ENCODE results near the gene UNC45B.
"Not testable (repeated sequence)": the region's sequence is repeated elsewhere in the genome, so short reads cannot be mapped to it uniquely, and the experiment has no call there.

Gene UNC45B, protein sequence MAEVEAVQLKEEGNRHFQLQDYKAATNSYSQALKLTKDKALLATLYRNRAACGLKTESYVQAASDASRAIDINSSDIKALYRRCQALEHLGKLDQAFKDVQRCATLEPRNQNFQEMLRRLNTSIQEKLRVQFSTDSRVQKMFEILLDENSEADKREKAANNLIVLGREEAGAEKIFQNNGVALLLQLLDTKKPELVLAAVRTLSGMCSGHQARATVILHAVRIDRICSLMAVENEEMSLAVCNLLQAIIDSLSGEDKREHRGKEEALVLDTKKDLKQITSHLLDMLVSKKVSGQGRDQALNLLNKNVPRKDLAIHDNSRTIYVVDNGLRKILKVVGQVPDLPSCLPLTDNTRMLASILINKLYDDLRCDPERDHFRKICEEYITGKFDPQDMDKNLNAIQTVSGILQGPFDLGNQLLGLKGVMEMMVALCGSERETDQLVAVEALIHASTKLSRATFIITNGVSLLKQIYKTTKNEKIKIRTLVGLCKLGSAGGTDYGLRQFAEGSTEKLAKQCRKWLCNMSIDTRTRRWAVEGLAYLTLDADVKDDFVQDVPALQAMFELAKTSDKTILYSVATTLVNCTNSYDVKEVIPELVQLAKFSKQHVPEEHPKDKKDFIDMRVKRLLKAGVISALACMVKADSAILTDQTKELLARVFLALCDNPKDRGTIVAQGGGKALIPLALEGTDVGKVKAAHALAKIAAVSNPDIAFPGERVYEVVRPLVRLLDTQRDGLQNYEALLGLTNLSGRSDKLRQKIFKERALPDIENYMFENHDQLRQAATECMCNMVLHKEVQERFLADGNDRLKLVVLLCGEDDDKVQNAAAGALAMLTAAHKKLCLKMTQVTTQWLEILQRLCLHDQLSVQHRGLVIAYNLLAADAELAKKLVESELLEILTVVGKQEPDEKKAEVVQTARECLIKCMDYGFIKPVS

DNA sequence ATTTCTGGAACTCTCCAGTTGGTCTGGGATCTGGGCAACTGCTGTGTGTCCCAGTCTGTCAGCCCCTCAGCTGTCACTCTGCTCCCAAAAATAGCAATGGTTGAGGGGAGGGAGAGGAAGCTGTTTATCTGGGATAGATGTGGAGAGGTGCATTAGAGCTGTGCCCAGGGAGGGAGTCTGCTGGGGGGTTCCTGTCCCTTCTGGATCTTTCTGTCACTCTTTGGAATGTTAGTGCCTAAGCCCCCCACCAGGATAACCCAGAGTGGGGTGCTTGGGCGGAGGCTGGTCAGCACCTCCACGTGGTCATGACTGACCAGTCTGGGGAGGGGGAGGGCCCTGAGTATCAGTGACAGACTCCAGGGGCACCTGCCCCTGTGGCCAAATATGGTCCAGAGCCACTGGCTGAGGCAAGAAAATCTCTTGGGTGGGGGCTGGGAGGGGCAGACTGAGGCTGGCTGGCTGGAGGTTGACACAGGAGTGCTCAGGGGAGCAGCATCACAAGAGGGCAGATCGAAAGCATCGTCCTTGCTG is at the start of gene UNC45B:
Gene UNC45B, plus strand, starts transcription at position 443 of the 531 bp plus-strand sequence. CDS start 447 bp downstream, outside the sequence.
- DNase-seq (ENCODE audit: low read depth, low spot score), result no peak

GRCh38 chr17:35099908-35100307 is 47.7 kb upstream of the UNC45B start:
- no peak for DNase-seq (ENCODE audit: low read depth, low spot score)

GRCh38 chr17:35101036-35101435 is 46.6 kb upstream of the UNC45B start:
- no peak for DNase-seq (ENCODE audit: low read depth, low spot score)

- no peak for DNase-seq (ENCODE audit: low read depth, low spot score)
Observed at GRCh38 chr17:35101725-35102124, 45.9 kb upstream of the UNC45B start.

GRCh38 chr17:35103271-35103670 is 44.3 kb upstream of the UNC45B start:
- no peak for DNase-seq (ENCODE audit: low read depth, low spot score)

DNA sequence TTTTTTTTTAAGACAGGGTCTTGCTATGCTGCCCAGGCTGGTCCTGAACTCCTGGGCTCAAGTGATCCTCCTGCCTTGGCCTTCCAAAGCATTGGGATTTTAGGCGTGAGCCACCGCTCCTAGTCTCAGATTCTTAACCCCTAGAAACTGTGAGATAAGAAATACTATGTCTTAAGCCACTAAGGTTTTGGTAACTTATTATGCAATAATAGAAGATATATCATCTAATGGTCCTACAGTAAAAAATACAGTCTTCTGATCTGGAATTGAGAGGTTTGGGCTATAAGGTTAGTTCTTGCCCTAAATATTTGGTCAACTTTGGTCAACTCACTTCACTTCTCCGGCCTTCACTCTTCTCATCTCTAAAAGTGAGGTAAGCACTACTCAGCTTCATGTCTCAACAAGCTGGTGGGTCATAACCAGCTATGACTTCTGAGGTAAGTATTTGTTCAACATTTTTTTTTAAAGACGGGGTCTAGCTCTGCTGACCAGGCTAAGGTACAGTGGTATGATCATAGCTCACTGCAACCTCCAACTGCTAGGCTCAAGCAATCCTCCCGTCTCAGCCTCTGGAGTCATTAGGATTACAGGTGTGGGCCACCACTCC is 42.7 kb upstream of the UNC45B start:
- DNase-seq (ENCODE audit: low read depth, low spot score), result no peak

DNA sequence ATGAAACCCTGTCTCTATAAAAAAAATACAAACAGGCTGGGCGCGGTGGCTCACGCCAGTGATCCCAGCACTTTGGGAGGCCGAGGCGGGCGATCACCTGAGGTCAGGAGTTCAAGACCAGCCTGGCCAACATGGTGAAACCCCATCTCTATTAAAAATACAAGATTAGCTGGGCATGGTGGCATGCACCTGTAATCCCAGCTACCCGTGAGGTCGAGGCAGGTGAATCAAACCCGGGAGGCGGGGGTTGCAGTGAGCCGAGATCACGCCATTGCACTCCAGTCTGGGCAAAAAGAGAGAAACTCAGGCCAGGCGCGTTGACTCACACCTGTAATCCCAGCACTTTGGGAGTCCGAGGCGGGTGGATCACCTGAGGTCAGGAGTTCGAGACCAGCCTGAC is 36.8 kb upstream of the UNC45B start:
- DNase-seq (ENCODE audit: low read depth, low spot score), result not testable (repeated sequence)

DNA sequence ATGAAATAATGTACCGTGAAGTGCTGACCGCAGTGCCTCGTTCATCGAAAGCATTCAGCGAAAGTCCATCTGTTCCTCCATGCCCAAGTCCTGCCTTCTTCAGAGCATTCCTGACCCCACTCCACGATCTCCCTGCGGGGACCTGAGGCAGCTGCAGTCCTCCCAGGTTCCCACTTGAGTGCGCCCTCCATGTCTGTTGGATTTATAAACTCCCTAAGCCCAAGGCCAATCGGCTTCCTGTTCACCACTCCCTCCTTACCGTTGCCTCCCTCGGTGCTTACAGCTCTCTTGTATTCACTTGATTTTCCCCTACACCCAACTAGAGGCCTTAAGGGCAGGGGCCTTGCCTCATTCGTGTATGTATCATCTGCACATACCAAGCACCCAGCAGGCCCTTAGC is 30.8 kb upstream of the UNC45B start:
- DNase-seq (ENCODE audit: low read depth, low spot score), result no peak

DNA sequence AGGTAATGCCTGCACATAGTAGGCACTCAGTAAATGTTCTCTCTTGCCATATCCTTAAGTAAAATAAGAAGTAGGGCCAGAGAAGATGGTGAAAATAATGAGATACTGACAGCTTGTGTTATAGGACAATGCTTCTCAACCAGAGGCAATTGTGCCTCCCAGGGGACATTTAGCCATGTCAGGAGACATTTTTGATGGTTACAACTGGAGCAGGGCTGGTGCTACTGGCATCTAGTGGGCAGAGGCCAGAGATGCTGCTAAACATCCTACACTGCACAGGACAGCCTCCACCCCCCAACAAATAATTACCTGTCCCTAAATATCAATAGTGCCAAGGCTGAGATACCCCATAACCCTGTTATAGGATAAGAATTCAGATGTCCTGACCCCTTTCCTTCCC is 29.6 kb upstream of the UNC45B start:
- DNase-seq (ENCODE audit: low read depth, low spot score), result no peak

DNA sequence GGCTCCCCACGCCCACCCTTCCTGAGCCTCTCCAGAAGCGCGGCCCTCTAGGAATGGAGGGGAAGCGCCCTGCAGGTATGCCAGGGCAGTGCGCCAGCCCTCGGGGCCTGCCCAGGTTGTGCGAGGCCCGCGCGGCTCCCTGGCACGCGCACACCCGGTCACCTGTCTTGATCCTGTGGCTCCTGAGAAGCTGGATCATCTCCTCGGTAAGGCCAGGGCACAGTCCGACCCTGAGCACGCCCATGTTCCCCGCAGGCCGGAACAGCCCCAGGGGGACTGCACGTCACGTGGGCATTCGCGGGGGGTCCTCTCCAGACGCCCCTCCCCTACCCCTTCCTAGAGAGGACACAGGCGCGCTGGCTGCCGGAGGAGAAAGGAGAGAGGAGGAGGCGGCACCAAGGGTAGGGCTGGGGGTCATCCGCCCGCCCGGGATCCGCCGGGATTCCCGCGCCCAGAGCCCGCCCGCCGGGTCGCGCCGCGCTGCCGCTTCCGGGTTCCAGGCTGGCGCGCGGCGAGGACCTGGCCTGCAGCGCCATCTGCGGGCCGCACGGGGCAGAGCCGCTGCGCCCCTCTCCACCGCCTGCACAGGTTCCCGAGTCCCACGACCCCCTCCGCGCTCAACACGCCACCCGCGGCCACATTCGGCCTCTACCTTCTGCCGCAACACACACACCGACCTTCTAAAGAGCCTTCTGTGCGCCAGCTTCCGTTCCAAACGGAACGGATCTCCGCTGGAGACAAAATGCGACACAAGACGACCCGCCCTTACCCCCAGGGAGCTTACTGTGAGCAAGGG is 28.0 kb upstream of the UNC45B start, which contains the start of gene RAD51D:
Gene RAD51D, minus strand, starts transcription at position 491 of the 796 bp plus-strand sequence. Its CDS starts 247 bp downstream, at position 244.
- DNase-seq (ENCODE audit: low read depth, low spot score), result peak; percentile 47

DNA sequence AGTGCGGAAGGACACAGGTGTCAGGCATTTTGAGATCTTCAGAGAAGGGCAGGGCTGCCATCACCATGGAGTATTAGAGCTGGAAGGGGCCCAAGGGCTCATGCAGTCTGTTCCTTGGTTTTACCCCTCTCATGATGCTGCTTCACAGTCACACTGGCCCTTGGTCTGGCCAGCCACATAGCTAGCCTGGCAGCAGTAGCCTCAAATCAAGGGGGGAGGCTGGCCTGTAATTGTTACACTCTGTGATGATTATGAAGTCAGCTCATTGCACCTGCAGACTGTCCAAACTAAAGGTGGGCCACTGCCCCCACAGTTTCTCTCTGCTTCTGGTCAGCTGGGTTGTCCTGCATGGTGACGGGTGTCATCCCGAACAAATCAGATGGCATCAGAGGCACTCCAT is 26.3 kb upstream of the UNC45B start, which contains the start of gene FNDC8:
Gene FNDC8, plus strand, starts transcription at position 301 of the 400 bp plus-strand sequence. Its CDS starts 79 bp downstream, at position 380.
- no peak for DNase-seq (ENCODE audit: low read depth, low spot score)

GRCh38 chr17:35127751-35128514 is 19.7 kb upstream of the UNC45B start:
- no peak for DNase-seq (ENCODE audit: low read depth, low spot score)

DNA sequence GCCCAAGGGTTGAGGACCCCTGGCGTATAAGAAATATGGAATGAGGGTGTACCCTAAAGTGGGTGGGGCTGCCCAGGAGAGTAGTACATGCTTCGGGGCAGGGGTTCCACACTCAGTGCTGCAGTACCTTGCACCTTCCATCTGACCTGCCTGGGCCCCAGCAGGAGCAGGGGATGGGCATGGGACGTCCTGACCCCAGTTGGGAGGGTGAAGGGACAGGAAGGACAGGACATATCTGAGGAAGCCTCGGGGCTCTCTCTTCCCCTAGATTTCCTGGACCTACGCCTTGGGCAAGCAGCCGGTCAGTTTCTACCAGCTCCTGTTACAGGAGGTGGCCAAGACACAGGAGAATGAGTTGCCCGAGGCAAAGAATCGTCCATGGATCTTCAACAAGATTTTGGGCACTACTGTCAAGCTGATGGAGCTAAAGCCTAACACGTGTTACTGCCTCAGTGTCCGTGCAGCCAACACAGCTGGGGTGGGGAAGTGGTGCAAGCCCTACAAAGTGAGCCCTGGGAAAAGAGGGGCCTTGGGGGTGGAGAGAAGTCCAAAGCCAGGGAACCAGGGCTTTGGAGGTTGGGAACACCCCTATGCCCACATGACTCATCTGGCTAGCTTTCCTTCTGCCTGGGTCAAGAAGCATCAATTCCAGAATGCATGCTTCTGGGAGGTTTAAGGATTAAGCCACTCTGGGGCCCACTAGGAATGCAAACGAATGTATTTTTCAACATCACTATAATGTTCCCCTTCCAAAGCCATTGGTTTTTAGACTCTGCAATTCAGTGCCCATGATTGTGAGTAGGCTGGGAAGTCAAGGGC is 18.3 kb upstream of the UNC45B start:
- no peak for DNase-seq (ENCODE audit: low read depth, low spot score)

- DNase-seq (ENCODE audit: low read depth, low spot score), result no peak
Observed at GRCh38 chr17:35129973-35130351, 17.7 kb upstream of the UNC45B start.

GRCh38 chr17:35130392-35130791 is 17.2 kb upstream of the UNC45B start:
- DNase-seq (ENCODE audit: low read depth, low spot score), result no peak

- no peak for DNase-seq (ENCODE audit: low read depth, low spot score)
Observed at GRCh38 chr17:35132099-35132498, 15.5 kb upstream of the UNC45B start.

GRCh38 chr17:35132816-35133550 is 14.6 kb upstream of the UNC45B start:
- DNase-seq (ENCODE audit: low read depth, low spot score), result no peak

DNA sequence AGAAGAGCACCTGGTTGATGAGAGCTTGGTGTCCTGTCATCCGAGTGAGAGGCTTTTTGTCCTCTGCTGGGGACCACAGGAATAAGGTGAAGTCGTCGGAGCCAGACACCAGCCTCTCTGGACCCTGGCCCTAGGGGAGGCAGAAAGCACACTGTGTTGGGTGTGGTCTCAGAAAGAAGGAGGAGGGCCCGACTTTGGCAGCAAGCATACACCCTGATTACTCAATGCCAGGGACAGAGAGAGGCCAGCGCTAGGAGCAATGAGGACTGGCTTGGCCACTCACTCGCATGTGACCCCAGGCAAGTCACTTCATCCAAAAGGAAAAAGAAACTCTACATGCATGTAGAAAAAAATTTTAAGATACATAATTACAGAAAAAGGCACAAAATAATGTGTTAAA is 12.3 kb upstream of the UNC45B start:
- no peak for DNase-seq (ENCODE audit: low read depth, low spot score)

All from iPS DF 19.7 (cell line).